GM10266 (cell line): ENCODE measurements around the gene PREP.

Experiments used
- DNase-seq: peaks from one replicate; pipeline ENCODE4 v3.0.0; 2012; ENCODE audit errors: extremely low spot score
- CTCF ChIP-seq: IDR thresholded peaks from 2 replicates; pipeline ENCODE4 v1.5.1; 2012; ENCODE audit warnings: mild to moderate bottlenecking, low read depth; ENCODE audit not compliant: control insufficient read depth, insufficient read depth; ENCODE audit errors: missing control alignments

Gene PREP

GRCh38 chr6:105402939-105403935, at the start of gene PREP:
TSS of gene PREP (minus strand) at chr6:105403082. CDS start at chr6:105402891, 191 bp downstream.
- TF ChIP-seq CTCF: peak; percentile 84
- peak; percentile 95 for DNase-seq

GRCh38 chr6:105452376-105452775, 49.5 kb upstream of the PREP start:
- TF ChIP-seq CTCF: no peak
- no peak for DNase-seq

- DNase-seq: no peak
- TF ChIP-seq CTCF: no peak
Measured at GRCh38 chr6:105449756-105450390, 47.0 kb upstream of the PREP start.

- no peak for TF ChIP-seq CTCF
- DNase-seq: no peak
Measured at GRCh38 chr6:105445481-105445880, 42.6 kb upstream of the PREP start.

- no peak for DNase-seq
- TF ChIP-seq CTCF: no peak
Measured at GRCh38 chr6:105443941-105444340, 41.1 kb upstream of the PREP start.

DNA sequence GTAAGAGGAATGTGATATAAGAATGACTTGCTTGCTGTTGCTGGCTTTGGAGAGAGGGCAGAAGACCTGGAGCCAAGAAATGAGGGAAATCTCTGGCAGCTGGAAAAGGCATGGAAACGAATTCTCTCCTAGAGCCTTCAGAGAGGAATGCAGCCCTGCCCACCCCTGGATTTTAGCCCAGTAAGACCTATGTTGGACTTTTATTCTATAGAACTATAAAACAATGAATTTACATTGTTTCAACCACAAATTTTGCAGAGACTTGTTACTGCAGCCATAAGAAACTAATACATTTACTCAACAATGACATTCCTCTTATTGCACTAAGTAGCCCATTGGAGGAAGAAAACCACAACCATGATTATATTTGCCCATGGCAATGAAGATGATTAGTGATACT, 39.5 kb upstream of the PREP start:
- no peak for TF ChIP-seq CTCF
- DNase-seq: no peak

- TF ChIP-seq CTCF: no peak
- no peak for DNase-seq
Measured at GRCh38 chr6:105437236-105437635, 34.4 kb upstream of the PREP start.
